A549 (cell line): ENCODE data around the gene C11orf91. TPM values are rescaled to one million over a fixed set of nuclear protein-coding genes. Genes with fewer than 3 reads are reported as not detected.

Source experiments
- ATAC-seq, 2 experiments: fragments of 200-7000 bp in 1 of 2; fragments of >200 bp in 1 of 2; cut with Nextera tagmentation in 1 of 2; cut with Tn5 transposase in 1 of 2; 3 replicates each; pipeline versions ENCODE4 v1.8.0 to v1.9.1; 2018 to 2020; ENCODE audit warnings: mild to moderate bottlenecking in 1 of 2, moderate library complexity in 1 of 2
- CTCF ChIA-PET: fragments of 300-600 bp; sonication (Branson Sonifier 250); formaldehyde crosslinking; extraction: SDS; loops from one replicate; lab custom pipeline; 2021; ENCODE audit warnings: antibody characterized with exemption, inconsistent platforms; lab: Yijun Ruan, JAX
- POLR2A ChIA-PET: fragments of 350-600 bp; formaldehyde crosslinking; extraction: SDS; loops from one replicate; lab custom pipeline; 2021; ENCODE audit warnings: antibody characterized with exemption, inconsistent platforms; lab: Yijun Ruan, JAX
- DNase-seq, 2 experiments: peaks; one replicate each; pipeline versions ENCODE4 v3.0.0 to v3.0.0-alpha.2; 2011 to 2016; ENCODE audit warnings: low read depth in 1 of 2, low spot score in 1 of 2
- FAIRE-seq: peaks from 2 replicates; lab custom pipeline; 2011; peaks lifted over from hg19 to GRCh38; lab: Jason Lieb, UNC
- H3K27ac ChIP-seq, 2 experiments: fragments of >200 bp; sonication (Bioruptor Twin); formaldehyde crosslinking; 3 replicates each; pipeline ENCODE4 v1.5.1; 2016 to 2017
- H3K4me1 ChIP-seq: fragments of >200 bp; sonication (Bioruptor Twin); formaldehyde crosslinking; 3 replicates; pipeline ENCODE4 v1.6.1; 2016
- H3K4me2 ChIP-seq: fragments of >200 bp; sonication (Bioruptor Twin); formaldehyde crosslinking; 3 replicates; pipeline ENCODE4 v1.6.1; 2016
- H3K4me3 ChIP-seq: fragments of >200 bp; sonication (Bioruptor Twin); formaldehyde crosslinking; 3 replicates; pipeline ENCODE4 v1.5.1; 2016
- H3K9me3 ChIP-seq: fragments of >200 bp; sonication (Bioruptor Twin); formaldehyde crosslinking; 3 replicates; pipeline ENCODE4 v1.6.1; 2016
- ATOH8 ChIP-seq: fragments of 250-450 bp; sonication (Bioruptor Pico); IDR thresholded peaks from 2 replicates; pipeline ENCODE4 v1.5.0; 2020; ENCODE audit warnings: low read depth, mild to moderate bottlenecking, moderate library complexity
- BCL3 ChIP-seq: fragments of >200 bp; sonication (Bioruptor Twin); formaldehyde crosslinking; IDR thresholded peaks from 3 replicates; pipeline ENCODE4 v1.6.1; 2016
- CBX8 ChIP-seq: fragments of 200-600 bp; sonication (generic); IDR thresholded peaks from 2 replicates; pipeline ENCODE4 v1.6.1; 2016
- CEBPB ChIP-seq, 2 experiments: fragments of >200 bp in 1 of 2; sonication (Bioruptor Twin) in 1 of 2; formaldehyde crosslinking in 1 of 2; IDR thresholded peaks; 2 replicates each; pipeline ENCODE4 v1.6.1; 2012 to 2016
- CHD2 ChIP-seq: fragments of 150-350 bp; IDR thresholded peaks from 2 replicates; pipeline ENCODE4 v1.6.1; 2014; ENCODE audit warnings: low read length; ENCODE audit not compliant: partially characterized antibody
- CHD4 ChIP-seq: fragments of 200-600 bp; sonication (generic); IDR thresholded peaks from 2 replicates; pipeline ENCODE4 v1.6.1; 2016; ENCODE audit warnings: antibody characterized with exemption, mild to moderate bottlenecking, borderline replicate concordance
- CTCF ChIP-seq: fragments of >200 bp; sonication (Bioruptor Twin); formaldehyde crosslinking; IDR thresholded peaks from 3 replicates; pipeline ENCODE4 v1.5.1; 2016
- EHF ChIP-seq: fragments of 250-450 bp; sonication (Bioruptor Pico); IDR thresholded peaks from 2 replicates; pipeline ENCODE4 v1.5.0; 2020; ENCODE audit warnings: mild to moderate bottlenecking
- EP300 ChIP-seq, 2 experiments: fragments of >200 bp; sonication (Bioruptor Twin); formaldehyde crosslinking; IDR thresholded peaks; 2 replicates in 1 of 2; 3 replicates in 1 of 2; pipeline ENCODE4 v1.6.1; 2016 to 2017
- ESRRA ChIP-seq: fragments of 150-350 bp; IDR thresholded peaks from 2 replicates; pipeline ENCODE4 v1.6.1; 2014; ENCODE audit warnings: mild to moderate bottlenecking, low read length, borderline replicate concordance
- FOSB ChIP-seq: fragments of 250-450 bp; sonication (Bioruptor Pico); IDR thresholded peaks from 2 replicates; pipeline ENCODE4 v1.5.0; 2020; ENCODE audit warnings: mild to moderate bottlenecking, moderate library complexity
- FOSL2 ChIP-seq, 2 experiments: fragments of 450-650 bp in 1 of 2; fragments of >200 bp in 1 of 2; sonication (Bioruptor Twin) in 1 of 2; formaldehyde crosslinking; IDR thresholded peaks; 2 replicates each; pipeline versions ENCODE4 v1.5.0 to v1.6.1; 2016 to 2020; ENCODE audit warnings: mild to moderate bottlenecking in 1 of 2, moderate library complexity in 1 of 2
- FOXS1 ChIP-seq: fragments of 250-450 bp; sonication (Bioruptor Pico); IDR thresholded peaks from 2 replicates; pipeline ENCODE4 v1.5.0; 2020; ENCODE audit warnings: mild to moderate bottlenecking, moderate library complexity
- GATA3 ChIP-seq: IDR thresholded peaks from 2 replicates; pipeline ENCODE4 v1.6.1; 2012; ENCODE audit warnings: borderline replicate concordance
- HDAC2 ChIP-seq: fragments of 200-600 bp; sonication (generic); IDR thresholded peaks from 2 replicates; pipeline ENCODE4 v1.6.1; 2016
- HES2 ChIP-seq: fragments of >200 bp; sonication (Bioruptor Twin); formaldehyde crosslinking; IDR thresholded peaks from 2 replicates; pipeline ENCODE4 v1.6.1; 2016
- HEYL ChIP-seq: fragments of 250-450 bp; sonication (Bioruptor Pico); IDR thresholded peaks from 2 replicates; pipeline ENCODE4 v1.8.0; 2021; ENCODE audit warnings: mild to moderate bottlenecking, moderate library complexity
- HOXA7 ChIP-seq: fragments of 250-450 bp; sonication (Bioruptor Pico); IDR thresholded peaks from 2 replicates; pipeline ENCODE4 v1.5.0; 2020; ENCODE audit warnings: mild to moderate bottlenecking, moderate library complexity
- HOXB5 ChIP-seq: fragments of 250-450 bp; sonication (Bioruptor Pico); IDR thresholded peaks from 2 replicates; pipeline ENCODE4 v1.5.0; 2020; ENCODE audit warnings: mild to moderate bottlenecking, moderate library complexity
- JUN ChIP-seq, 2 experiments: fragments of >200 bp; sonication (Bioruptor Twin); formaldehyde crosslinking; IDR thresholded peaks; 2 replicates in 1 of 2; 3 replicates in 1 of 2; pipeline ENCODE4 v1.6.1; 2016 to 2017
- JUNB ChIP-seq: fragments of >200 bp; sonication (Bioruptor Twin); formaldehyde crosslinking; IDR thresholded peaks from 2 replicates; pipeline ENCODE4 v1.6.1; 2016
- KDM1A ChIP-seq: fragments of 200-600 bp; sonication (generic); IDR thresholded peaks from 2 replicates; pipeline ENCODE4 v1.6.1; 2016; ENCODE audit warnings: low read depth, mild to moderate bottlenecking
- KDM5A ChIP-seq: fragments of 200-600 bp; sonication (generic); IDR thresholded peaks from 2 replicates; pipeline ENCODE4 v1.6.1; 2016; ENCODE audit warnings: antibody characterized with exemption, mild to moderate bottlenecking
- MAFK ChIP-seq: fragments of 450-650 bp; IDR thresholded peaks from 2 replicates; pipeline ENCODE4 v1.6.1; 2014; ENCODE audit not compliant: partially characterized antibody
- MAX ChIP-seq: IDR thresholded peaks from 2 replicates; pipeline ENCODE4 v1.6.1; 2012
- MAZ ChIP-seq: fragments of 150-350 bp; IDR thresholded peaks from 2 replicates; pipeline ENCODE4 v1.6.1; 2014; ENCODE audit warnings: antibody characterized with exemption, low read depth, low read length, borderline replicate concordance
- PBX3 ChIP-seq: IDR thresholded peaks from 2 replicates; pipeline ENCODE4 v1.6.1; 2012
- RFX5 ChIP-seq: fragments of 450-650 bp; IDR thresholded peaks from 2 replicates; pipeline ENCODE4 v1.7.1; 2014; ENCODE audit warnings: antibody characterized with exemption, mild to moderate bottlenecking, moderate library complexity
- TFCP2L1 ChIP-seq: fragments of 250-450 bp; sonication (Bioruptor Pico); IDR thresholded peaks from 2 replicates; pipeline ENCODE4 v1.5.0; 2021; ENCODE audit warnings: mild to moderate bottlenecking
- USF2 ChIP-seq: fragments of 450-650 bp; IDR thresholded peaks from 2 replicates; pipeline ENCODE4 v1.6.1; 2014; ENCODE audit warnings: antibody characterized with exemption
- ZFP36 ChIP-seq: fragments of 450-650 bp; IDR thresholded peaks from 2 replicates; pipeline ENCODE4 v1.6.1; 2014; ENCODE audit warnings: borderline replicate concordance; ENCODE audit not compliant: partially characterized antibody
- ZNF302 ChIP-seq: fragments of 250-450 bp; sonication (Bioruptor Pico); IDR thresholded peaks from 2 replicates; pipeline ENCODE4 v1.9.0; 2021; ENCODE audit warnings: inconsistent platforms, mild to moderate bottlenecking, moderate library complexity
- ZSCAN20 ChIP-seq: fragments of 250-450 bp; sonication (Bioruptor Pico); IDR thresholded peaks from 2 replicates; pipeline ENCODE4 v1.8.0; 2022; ENCODE audit warnings: mild to moderate bottlenecking, moderate library complexity
- WGBS: methylation state at CpG from one replicate; pipeline ENCODE4 v1.1.6; 2017; ENCODE audit errors: missing lambda C conversion rate; 5-methylcytosine and 5-hydroxymethylcytosine counted together
- polyA plus RNA-seq, 4 experiments: library from polyadenylated mRNA; depleted of rRNA in 3 of 4; stranded (reverse); fragments of >200 nt; fragmentation: RNase III in 1 of 4; extraction: RNeasy Plus Mini Kit Qiagen cat#74134 plus additional on column Dnase treatment in 1 of 4; gene quantifications; 2 replicates in 3 of 4; 3 replicates in 1 of 4; pipeline ENCODE4 v1.2.3, GENCODE V29; 2011 to 2017

The C11orf91 gene
- polyA plus RNA-seq, 2 of the 4 experiments (the other 2 are of a cell fraction) = 0.15 TPM; not detected in 1

GRCh38 chr11:33690290-33691065 is 10.1 kb downstream of the C11orf91 start:
- FAIRE-seq (peak; percentile 97), ATAC-seq (peak; percentile 70 to 86), DNase-seq (peak; percentile 82 to 94)
- ChIA-PET POLR2A (interaction anchor here (2.6 to 4.6 kb wide), 4 partner anchors 11 to 529 kb away, joined by 10 to 74 read pairs (median 30); partner anchors contain the start of genes C11orf91, CD59 and CSTF3), CTCF (interaction anchor here (0.7 to 12.6 kb wide), 14 partner anchors 10 to 524 kb away, joined by 3 to 216 read pairs (median 10); partner anchors contain the start of gene C11orf91)
- H3K9me3 ChIP-seq = peaks cover 5% of the 10 kb centered on the region; the same call in 1 of the 3 replicates
- peak overlapping the region; percentile 6; the same call in 1 of the 3 replicates for H3K4me3 ChIP-seq
- H3K4me1 ChIP-seq = peaks cover 69% of the 10 kb centered on the region
- H3K27ac ChIP-seq = peak overlapping the region; percentile 94 to 96
- peak overlapping the region; percentile 72 for H3K4me2 ChIP-seq
- WGBS = under 1% methylated on average over 8 of the region's 8 CpGs
- TF ChIP-seq EHF (0 out of 2 replicates have a peak, but pooled peaks have one; percentile 26), ZSCAN20 (0 out of 2 replicates have a peak, but pooled peaks have one; percentile 17), MAZ (no peak), CBX8 (no peak), JUNB (peak; percentile 97), ZFP36 (no peak), USF2 (peak; percentile 68; the same call in 1 of the 2 replicates), MAX (peak; percentile 84), CEBPB (IDR thresholded peaks at IDR 0.05) (peak in 1 of 2 experiments; percentile 66; a peak in 2 of 4 replicates), EP300 (IDR thresholded peaks at IDR 0.05) (peak; percentile 79 to 90; a peak in 4 of 5 replicates), HOXB5 (peak; percentile 65; the same call in 1 of the 2 replicates), HEYL (CRISPR knock-in tag) (peak; percentile 60; the same call in 1 of the 2 replicates), MAFK (peak; percentile 84), ESRRA (no peak), HES2 (no peak), JUN (IDR thresholded peaks at IDR 0.05) (peak; percentile 81 to 84), KDM5A (no peak), HOXA7 (CRISPR knock-in tag) (no peak), PBX3 (peak; percentile 75; the same call in 1 of the 2 replicates), FOXS1 (CRISPR knock-in tag) (peak; percentile 20; the same call in 1 of the 2 replicates), ZNF302 (CRISPR knock-in tag) (no peak), CTCF (no peak), ATOH8 (CRISPR knock-in tag) (peak; percentile 85), GATA3 (peak; percentile 96), FOSL2 (IDR thresholded peaks at IDR 0.05) (peak; percentile 97), FOSL2 (CRISPR knock-in tag; IDR thresholded peaks at IDR 0.05) (peak; percentile 97), FOSB (CRISPR knock-in tag) (no peak), TFCP2L1 (CRISPR knock-in tag) (no peak), BCL3 (peak; percentile 88), CHD4 (no peak), HDAC2 (no peak), CHD2 (no peak), KDM1A (no peak), RFX5 (no peak)
